ENCODE measurements around the gene TSEN15.
"Not testable (repeated sequence)": the region's sequence is repeated elsewhere in the genome, so short reads cannot be mapped to it uniquely, and the experiment has no call there.

TSEN15 gene

DNA sequence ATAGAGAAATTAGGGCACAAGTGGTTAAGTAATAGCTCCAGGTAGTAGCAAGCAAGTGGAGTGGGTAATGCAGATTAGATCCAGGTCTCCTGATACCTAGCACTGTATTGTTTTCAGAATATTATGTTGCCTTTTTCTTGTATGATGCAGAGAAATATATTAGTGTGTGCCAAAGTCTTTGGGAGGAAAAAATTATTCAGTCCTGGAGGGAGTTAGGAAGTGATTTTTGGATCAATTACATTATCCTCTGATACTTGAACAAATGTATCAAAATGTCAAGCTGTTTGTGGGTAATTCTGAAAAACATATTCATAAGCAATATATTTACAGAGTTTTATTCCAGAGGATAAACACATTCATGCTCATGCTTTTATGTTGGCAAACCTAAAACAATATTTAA is 28.8 kb downstream of the TSEN15 start:
- TF ChIP-seq POLR2A (IDR thresholded peaks at IDR 0.05; ENCODE audit: low read depth, low read length) (no peak), POLR2AphosphoS5 (IDR thresholded peaks at IDR 0.05; ENCODE audit: low read depth, low read length) (no peak), SPI1 (IDR thresholded peaks at IDR 0.05; ENCODE audit: low read depth, low read length) (no peak), TAF1 (IDR thresholded peaks at IDR 0.05; ENCODE audit: low read depth, low read length) (no peak), POU2F2 (IDR thresholded peaks at IDR 0.05; ENCODE audit: low read depth, low read length) (no peak), PAX5 (IDR thresholded peaks at IDR 0.05; ENCODE audit: insufficient read depth, low read length, severe bottlenecking) (no peak)
- DNase-seq (ENCODE audit: insufficient read length, low spot score) (no peak), FAIRE-seq (no peak)

DNA sequence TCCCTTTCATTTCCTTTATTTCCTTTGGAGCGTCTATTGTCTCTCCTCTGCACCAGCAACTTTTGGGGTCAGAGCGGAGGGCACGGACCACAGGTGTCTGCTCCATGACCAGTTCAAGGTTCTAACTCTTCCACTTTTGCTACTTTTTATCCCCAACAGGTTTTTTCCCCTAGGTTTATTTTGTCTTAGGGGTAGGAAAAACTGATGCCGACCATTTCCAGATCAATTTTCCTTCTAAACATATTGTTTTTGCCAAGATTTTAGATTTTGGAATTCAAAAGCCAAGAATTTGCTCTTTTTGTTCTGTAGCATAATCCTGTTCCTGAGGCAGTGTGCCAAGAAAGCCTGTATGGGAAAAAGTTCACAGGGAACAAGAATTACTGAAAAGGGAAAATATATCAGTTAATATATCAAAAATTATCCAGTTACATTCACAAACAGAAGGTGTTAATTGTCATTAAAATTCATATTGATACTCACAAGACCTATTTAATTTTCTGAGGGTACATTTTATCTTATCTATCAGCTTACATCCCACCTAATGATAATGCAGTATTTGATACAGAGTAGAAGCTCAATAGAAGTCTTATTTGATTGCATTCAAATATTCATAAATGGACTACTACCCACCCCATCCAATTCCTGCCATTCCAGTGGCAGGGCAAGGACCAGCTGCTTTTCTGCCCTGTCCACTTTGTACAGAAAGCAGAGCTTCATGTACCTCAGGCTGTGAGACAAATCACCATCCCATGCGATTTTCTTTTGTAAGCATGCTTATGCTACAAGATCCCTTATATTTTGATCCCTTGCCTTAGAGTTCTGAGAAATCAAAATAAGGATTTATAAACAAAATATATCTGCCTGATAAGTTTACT is 31.2 kb downstream of the TSEN15 start:
- DNase-seq (ENCODE audit: insufficient read length, low spot score), result no peak
- TF ChIP-seq SPI1 (IDR thresholded peaks at IDR 0.05; ENCODE audit: low read depth, low read length), result no peak
- TF ChIP-seq TAF1 (IDR thresholded peaks at IDR 0.05; ENCODE audit: low read depth, low read length), result no peak
- no peak for TF ChIP-seq PAX5 (IDR thresholded peaks at IDR 0.05; ENCODE audit: insufficient read depth, low read length, severe bottlenecking)
- TF ChIP-seq POU2F2 (IDR thresholded peaks at IDR 0.05; ENCODE audit: low read depth, low read length), result no peak
- no peak for TF ChIP-seq POLR2AphosphoS5 (IDR thresholded peaks at IDR 0.05; ENCODE audit: low read depth, low read length)
- TF ChIP-seq POLR2A (IDR thresholded peaks at IDR 0.05; ENCODE audit: low read depth, low read length), result no peak
- FAIRE-seq, result no peak

DNA sequence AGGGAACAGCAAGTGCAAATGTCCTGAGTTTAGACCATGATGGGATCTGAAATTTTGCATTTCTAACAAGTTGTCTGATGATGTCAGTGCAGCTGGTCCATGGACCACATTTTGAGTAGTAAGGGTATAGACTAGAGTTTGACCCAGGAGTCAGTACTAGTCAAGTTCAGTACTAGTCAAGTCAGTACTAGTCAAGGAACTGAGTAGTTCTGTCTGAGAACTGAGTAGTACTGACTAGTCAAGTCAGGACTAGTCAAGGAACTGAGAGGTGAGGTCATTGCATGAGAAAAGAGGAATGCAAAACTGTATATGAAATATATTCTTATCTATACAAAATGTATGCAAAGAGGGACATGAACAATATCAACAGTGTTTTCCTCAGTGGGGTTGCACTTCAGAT is 34.1 kb downstream of the TSEN15 start:
- no peak for DNase-seq (ENCODE audit: insufficient read length, low spot score)
- FAIRE-seq, result no peak
- TF ChIP-seq TAF1 (IDR thresholded peaks at IDR 0.05; ENCODE audit: low read depth, low read length), result no peak
- TF ChIP-seq POLR2AphosphoS5 (IDR thresholded peaks at IDR 0.05; ENCODE audit: low read depth, low read length), result no peak
- TF ChIP-seq PAX5 (IDR thresholded peaks at IDR 0.05; ENCODE audit: insufficient read depth, low read length, severe bottlenecking), result no peak
- no peak for TF ChIP-seq POLR2A (IDR thresholded peaks at IDR 0.05; ENCODE audit: low read depth, low read length)
- no peak for TF ChIP-seq SPI1 (IDR thresholded peaks at IDR 0.05; ENCODE audit: low read depth, low read length)

DNA sequence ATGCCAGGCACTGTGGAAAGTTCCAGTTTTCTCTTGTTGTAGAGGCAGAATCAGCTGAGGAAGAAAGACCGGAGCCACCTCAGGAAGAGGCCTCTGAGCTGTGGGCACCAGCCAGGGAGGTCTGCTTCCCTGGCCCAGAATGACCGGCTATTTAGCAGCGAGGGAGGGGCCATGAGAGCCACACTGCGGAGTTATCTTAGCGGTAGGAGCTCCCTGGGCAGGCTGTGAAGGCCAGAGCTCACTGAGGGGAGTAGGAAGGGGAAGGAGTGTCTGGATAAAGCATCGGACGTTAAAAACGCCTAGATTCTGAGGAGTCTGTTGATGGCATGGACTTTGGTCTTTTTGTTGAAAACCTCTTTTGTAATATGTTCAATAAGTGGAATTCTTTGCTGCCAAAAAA is 36.5 kb downstream of the TSEN15 start:
- DNase-seq (ENCODE audit: insufficient read length, low spot score), result no peak
- FAIRE-seq, result no peak
- no peak for TF ChIP-seq POU2F2 (IDR thresholded peaks at IDR 0.05; ENCODE audit: low read depth, low read length)
- TF ChIP-seq SPI1 (IDR thresholded peaks at IDR 0.05; ENCODE audit: low read depth, low read length), result no peak

DNA sequence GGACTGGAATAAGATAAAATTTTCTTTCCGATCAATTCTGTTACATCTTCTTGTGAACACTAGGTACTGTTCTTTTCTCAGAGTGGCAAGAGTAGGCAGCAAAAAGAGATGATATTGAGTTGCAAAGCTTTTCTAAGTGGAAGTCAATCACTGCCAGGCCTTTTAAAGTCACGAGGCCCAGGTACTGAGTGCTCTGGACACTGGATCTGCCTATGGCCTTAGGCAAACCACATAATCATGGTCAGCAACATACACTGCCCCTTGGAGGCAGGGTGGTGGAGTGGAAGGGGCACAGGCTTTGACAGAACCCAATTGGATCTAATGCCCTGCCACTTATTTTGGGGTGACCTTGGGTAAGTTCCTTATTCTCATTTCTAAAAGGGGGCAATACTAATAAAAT is 41.5 kb downstream of the TSEN15 start:
- DNase-seq (ENCODE audit: insufficient read length, low spot score) (no peak), FAIRE-seq (no peak)
- no peak for TF ChIP-seq SPI1 (IDR thresholded peaks at IDR 0.05; ENCODE audit: low read depth, low read length)
- no peak for TF ChIP-seq POLR2A (IDR thresholded peaks at IDR 0.05; ENCODE audit: low read depth, low read length)
- no peak for TF ChIP-seq POU2F2 (IDR thresholded peaks at IDR 0.05; ENCODE audit: low read depth, low read length)
- no peak for TF ChIP-seq TAF1 (IDR thresholded peaks at IDR 0.05; ENCODE audit: low read depth, low read length)
- no peak for TF ChIP-seq PAX5 (IDR thresholded peaks at IDR 0.05; ENCODE audit: insufficient read depth, low read length, severe bottlenecking)
- TF ChIP-seq POLR2AphosphoS5 (IDR thresholded peaks at IDR 0.05; ENCODE audit: low read depth, low read length), result no peak

DNA sequence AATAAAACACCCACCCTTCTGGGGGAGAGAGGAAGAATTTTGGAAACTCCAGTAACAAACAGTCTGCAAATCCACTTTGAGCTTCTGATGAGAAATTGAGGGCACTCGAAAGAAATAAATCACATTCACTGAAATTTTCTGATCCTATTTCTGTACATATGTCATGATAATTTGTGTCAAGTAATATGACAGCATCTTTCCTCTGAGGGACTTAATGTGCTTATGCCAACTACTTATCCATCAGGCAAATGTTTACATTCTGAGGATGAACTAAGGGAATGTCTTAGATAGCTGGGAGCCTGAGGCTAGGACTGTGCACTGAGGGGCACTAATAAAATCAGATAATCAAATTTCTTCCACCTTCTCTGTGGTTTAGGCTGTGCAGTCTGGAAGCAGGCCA is 44.5 kb downstream of the TSEN15 start:
- DNase-seq (ENCODE audit: insufficient read length, low spot score), result no peak
- TF ChIP-seq PAX5 (IDR thresholded peaks at IDR 0.05; ENCODE audit: insufficient read depth, low read length, severe bottlenecking) (no peak), POU2F2 (IDR thresholded peaks at IDR 0.05; ENCODE audit: low read depth, low read length) (no peak), TAF1 (IDR thresholded peaks at IDR 0.05; ENCODE audit: low read depth, low read length) (no peak)
- no peak for FAIRE-seq

DNA sequence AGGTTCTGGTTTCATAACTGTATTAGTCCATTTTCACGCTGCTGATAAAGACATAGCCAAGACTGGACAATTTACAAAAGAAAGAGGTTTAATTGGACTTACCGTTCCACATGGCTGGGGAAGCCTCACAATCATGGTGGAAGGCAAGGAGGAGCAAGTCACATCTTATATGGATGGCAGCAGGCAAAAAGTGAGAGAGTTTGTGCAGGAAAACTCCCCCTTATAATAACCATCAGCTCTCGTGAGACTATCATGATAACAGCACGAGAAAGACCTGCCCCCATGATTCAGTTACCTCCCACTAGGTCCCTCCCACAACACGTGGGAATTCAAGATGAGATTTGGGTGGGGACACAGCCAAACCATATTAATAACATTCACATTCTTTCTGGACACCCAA is 45.0 kb downstream of the TSEN15 start:
- DNase-seq (ENCODE audit: insufficient read length, low spot score); FAIRE-seq: not testable (repeated sequence)

DNA sequence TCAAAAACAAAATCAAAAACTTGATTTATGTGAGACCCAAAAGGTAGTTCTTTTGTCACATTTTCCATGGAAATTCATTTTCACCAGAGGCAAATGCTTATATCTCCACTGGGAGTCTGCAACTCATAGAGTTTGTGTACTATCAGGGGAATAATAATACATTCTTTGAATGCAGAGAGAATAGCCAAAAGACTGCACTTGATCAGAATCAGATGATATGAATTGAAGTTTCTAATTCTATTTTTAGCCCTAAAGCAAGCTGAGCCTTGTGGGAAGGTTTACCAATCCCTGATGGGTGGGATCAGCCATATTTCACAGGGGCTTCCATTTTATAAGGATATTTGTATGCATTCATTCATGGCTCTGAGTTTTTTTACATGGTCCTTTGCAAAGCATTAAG is 49.6 kb downstream of the TSEN15 start:
- no peak for FAIRE-seq
- DNase-seq (ENCODE audit: insufficient read length, low spot score), result no peak
- no peak for TF ChIP-seq POLR2A (IDR thresholded peaks at IDR 0.05; ENCODE audit: low read depth, low read length)
- no peak for TF ChIP-seq SPI1 (IDR thresholded peaks at IDR 0.05; ENCODE audit: low read depth, low read length)
- TF ChIP-seq POU2F2 (IDR thresholded peaks at IDR 0.05; ENCODE audit: low read depth, low read length), result no peak
- TF ChIP-seq TAF1 (IDR thresholded peaks at IDR 0.05; ENCODE audit: low read depth, low read length), result no peak
- TF ChIP-seq PAX5 (IDR thresholded peaks at IDR 0.05; ENCODE audit: insufficient read depth, low read length, severe bottlenecking), result no peak
- TF ChIP-seq POLR2AphosphoS5 (IDR thresholded peaks at IDR 0.05; ENCODE audit: low read depth, low read length), result no peak

DNA sequence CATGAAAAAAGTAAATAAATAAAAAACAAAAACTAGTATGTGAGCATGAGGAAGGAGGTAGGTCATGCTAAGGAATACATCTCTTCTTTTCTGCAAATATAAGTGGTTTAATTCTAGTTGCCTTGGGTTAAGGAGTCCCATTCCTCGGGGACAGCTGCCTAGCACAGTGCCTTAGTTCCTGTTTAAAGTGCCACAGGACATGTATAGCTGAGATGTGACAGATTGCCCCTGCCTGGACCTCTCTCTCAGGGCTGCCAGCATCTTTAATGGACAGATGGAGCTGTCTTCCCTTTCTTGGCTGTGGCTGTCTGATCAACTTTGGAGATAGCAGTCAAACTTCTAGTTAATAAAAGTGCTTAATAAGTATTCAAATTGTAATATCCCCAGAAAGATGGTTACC is 50.0 kb downstream of the TSEN15 start:
- no peak for FAIRE-seq
- TF ChIP-seq PAX5 (IDR thresholded peaks at IDR 0.05; ENCODE audit: insufficient read depth, low read length, severe bottlenecking), result no peak
- TF ChIP-seq POLR2AphosphoS5 (IDR thresholded peaks at IDR 0.05; ENCODE audit: low read depth, low read length), result no peak
- no peak for TF ChIP-seq POLR2A (IDR thresholded peaks at IDR 0.05; ENCODE audit: low read depth, low read length)
- no peak for TF ChIP-seq POU2F2 (IDR thresholded peaks at IDR 0.05; ENCODE audit: low read depth, low read length)
- no peak for TF ChIP-seq TAF1 (IDR thresholded peaks at IDR 0.05; ENCODE audit: low read depth, low read length)
- no peak for TF ChIP-seq SPI1 (IDR thresholded peaks at IDR 0.05; ENCODE audit: low read depth, low read length)
- no peak for DNase-seq (ENCODE audit: insufficient read length, low spot score)

DNA sequence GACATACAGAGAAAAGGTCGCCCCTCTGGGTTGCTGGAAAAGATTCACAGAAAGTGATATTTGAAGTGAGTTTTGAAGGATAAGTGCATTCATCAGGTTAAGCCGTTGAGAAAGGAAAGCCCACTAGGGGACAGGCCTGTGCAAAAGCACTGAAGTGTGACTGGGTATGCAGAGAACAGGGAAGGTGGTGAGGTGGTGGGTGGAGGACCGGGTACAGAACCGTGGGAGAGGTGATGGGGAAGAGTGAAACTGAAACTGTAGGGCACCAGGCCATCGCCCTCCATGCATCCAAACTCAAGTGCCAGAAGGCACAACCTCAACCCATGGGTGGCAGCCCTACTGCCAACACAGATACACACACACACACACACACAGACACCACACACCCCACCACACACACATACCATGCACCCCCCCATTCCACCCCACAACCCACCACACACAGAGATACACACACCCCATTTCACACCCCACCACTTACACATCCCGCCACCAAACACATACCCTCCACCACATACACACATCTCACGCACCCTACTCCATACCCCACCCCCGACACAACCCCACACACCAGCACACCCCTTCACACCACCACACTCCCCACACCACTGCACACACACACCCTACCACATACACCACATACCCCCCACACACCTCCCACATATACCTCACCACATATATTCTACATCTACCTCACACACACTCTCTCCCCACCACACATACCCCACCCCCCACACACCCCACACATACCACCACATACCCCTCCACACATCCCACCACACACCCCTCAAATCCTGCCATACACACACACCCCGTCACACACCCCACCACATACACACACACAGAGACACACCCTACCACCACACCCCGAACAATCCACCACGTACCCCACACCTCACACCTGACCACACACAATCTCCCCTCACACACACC is 59.0 kb downstream of the TSEN15 start:
- FAIRE-seq (peak; percentile 51), DNase-seq (ENCODE audit: insufficient read length, low spot score) (no peak)

More for the DNA sequence above, 59.0 kb downstream of the TSEN15 start:
- TF ChIP-seq SPI1 (IDR thresholded peaks at IDR 0.05; ENCODE audit: low read depth, low read length) (no peak), POLR2A (IDR thresholded peaks at IDR 0.05; ENCODE audit: low read depth, low read length) (no peak), TAF1 (IDR thresholded peaks at IDR 0.05; ENCODE audit: low read depth, low read length) (no peak), POU2F2 (IDR thresholded peaks at IDR 0.05; ENCODE audit: low read depth, low read length) (no peak), POLR2AphosphoS5 (IDR thresholded peaks at IDR 0.05; ENCODE audit: low read depth, low read length) (no peak), PAX5 (IDR thresholded peaks at IDR 0.05; ENCODE audit: insufficient read depth, low read length, severe bottlenecking) (no peak)
